Karpas-422 (cell line): ENCODE measurements around the gene NPM3. TPM values are rescaled to one million over a fixed set of nuclear protein-coding genes. Genes with fewer than 3 reads are reported as not detected.

Source experiments
- DNase-seq: peaks from one replicate; pipeline ENCODE4 v3.0.0-alpha.2; 2015
- H2AFZ ChIP-seq: fragments of 200-600 bp; sonication (generic); 2 replicates; pipeline ENCODE4 v1.6.1; 2014; ENCODE audit warnings: antibody characterized with exemption, low read length, mixed read lengths
- H3K27ac ChIP-seq: fragments of 200-600 bp; sonication (generic); 2 replicates; pipeline ENCODE4 v1.5.1; 2014; ENCODE audit warnings: mild to moderate bottlenecking, low read length, moderate library complexity
- H3K27me3 ChIP-seq: fragments of 200-600 bp; sonication (generic); 2 replicates; pipeline ENCODE4 v1.6.1; 2014; ENCODE audit warnings: low read length, mixed read lengths
- H3K36me3 ChIP-seq: fragments of 200-600 bp; sonication (generic); 2 replicates; pipeline ENCODE4 v1.6.1; 2014; ENCODE audit warnings: low read length, mixed read lengths; ENCODE audit not compliant: insufficient read depth
- H3K4me1 ChIP-seq: fragments of 200-600 bp; sonication (generic); 2 replicates; pipeline ENCODE4 v1.6.1; 2014; ENCODE audit warnings: mild to moderate bottlenecking, low read length, mixed read lengths
- H3K4me2 ChIP-seq: fragments of 200-600 bp; sonication (generic); 2 replicates; pipeline ENCODE4 v1.6.1; 2014; ENCODE audit warnings: low read length, low read depth, mild to moderate bottlenecking; ENCODE audit not compliant: poor library complexity, severe bottlenecking
- H3K4me3 ChIP-seq: fragments of 200-600 bp; sonication (generic); 2 replicates; pipeline ENCODE4 v1.5.1; 2014; ENCODE audit warnings: mild to moderate bottlenecking, antibody characterized with exemption, low read length, mixed read lengths
- H3K79me2 ChIP-seq: fragments of 200-600 bp; sonication (generic); 2 replicates; pipeline ENCODE4 v1.6.1; 2014; ENCODE audit warnings: mild to moderate bottlenecking, low read length, mixed read lengths
- H3K9ac ChIP-seq: fragments of 200-600 bp; sonication (generic); 2 replicates; pipeline ENCODE4 v1.6.0; 2014; ENCODE audit warnings: low read length
- H3K9me2 ChIP-seq: fragments of 200-600 bp; sonication (generic), shearing (Covaris generic); replicated peaks from 2 replicates; pipeline ENCODE4 v1.6.0; 2014; ENCODE audit warnings: mild to moderate bottlenecking, low read length, moderate library complexity; ENCODE audit not compliant: insufficient read depth
- H3K9me3 ChIP-seq: fragments of 300-700, 200-600 bp; sonication (generic); 2 replicates; pipeline ENCODE4 v1.6.1; 2014; ENCODE audit warnings: low read length, mixed read lengths
- H4K20me1 ChIP-seq: fragments of 200-600 bp; sonication (generic); 2 replicates; pipeline ENCODE4 v1.6.1; 2014; ENCODE audit warnings: mild to moderate bottlenecking, antibody characterized with exemption, low read length, low read depth; ENCODE audit not compliant: insufficient read depth
- total RNA-seq: library from RNA; depleted of rRNA; stranded (reverse); fragments of >200 nt; shearing (Covaris generic); gene quantifications from 2 replicates; pipeline ENCODE4 v1.2.3, GENCODE V29; 2014; ENCODE audit warnings: low replicate concordance

NPM3 gene
- total RNA-seq, 1 experiment from 2014 or later: 46.1 TPM

DNA sequence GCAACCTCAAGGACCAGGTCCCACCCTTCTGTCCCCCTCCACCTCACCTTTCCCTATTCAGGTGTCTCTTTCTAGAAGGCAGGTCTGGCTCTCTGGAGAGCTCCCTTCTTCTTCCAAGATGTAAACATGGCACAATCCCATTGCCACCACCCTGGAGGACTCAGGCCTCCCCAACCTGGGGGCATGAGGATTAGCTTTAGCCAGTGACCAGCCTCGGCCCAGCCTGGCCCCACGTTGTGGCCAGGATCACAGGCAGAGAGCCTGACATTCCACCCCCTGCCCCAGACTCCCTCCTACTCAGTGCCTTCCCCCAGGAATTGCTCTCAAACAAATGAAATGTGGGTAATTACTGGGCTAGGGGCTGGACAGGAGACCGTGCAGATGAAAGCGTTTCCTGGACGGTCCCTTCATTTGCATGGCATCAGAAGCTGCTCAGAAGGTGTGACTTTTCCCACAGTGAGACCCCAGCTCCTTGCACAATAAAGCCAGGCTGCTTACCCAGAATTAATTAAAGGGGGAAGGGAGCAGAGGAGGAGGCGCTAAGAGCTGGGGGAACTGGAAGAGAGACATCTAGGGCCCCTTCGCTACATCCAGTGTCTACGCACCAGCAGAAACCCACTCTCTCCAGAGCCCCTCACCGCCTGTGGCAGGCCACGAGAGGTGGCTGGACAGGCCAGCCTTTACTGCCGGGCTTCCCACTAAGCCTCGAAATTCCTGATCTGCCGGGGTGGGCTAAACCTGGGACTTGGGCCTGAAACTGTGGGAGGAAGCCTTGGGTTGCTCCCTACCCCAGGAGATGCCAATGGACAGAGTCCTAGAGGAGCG lies 15.1 kb downstream of the NPM3 start:
- H3K9me2 ChIP-seq: no peaks in the 10 kb centered on the region
- no peaks in the 10 kb centered on the region for H3K27me3 ChIP-seq
- H3K4me1 ChIP-seq: no peaks in the 10 kb centered on the region
- no peak overlapping the region for H3K27ac ChIP-seq
- no peaks in the 10 kb centered on the region for H3K79me2 ChIP-seq
- H3K4me3 ChIP-seq: no peak overlapping the region
- DNase-seq: no peak
- H3K36me3 ChIP-seq: no peaks in the 10 kb centered on the region
- H3K4me2 ChIP-seq: no peak overlapping the region
- no peaks in the 10 kb centered on the region for H3K9me3 ChIP-seq
- H3K9ac ChIP-seq: no peak overlapping the region
- no peak overlapping the region for H2AFZ ChIP-seq
- H4K20me1 ChIP-seq: no peaks in the 10 kb centered on the region

DNA sequence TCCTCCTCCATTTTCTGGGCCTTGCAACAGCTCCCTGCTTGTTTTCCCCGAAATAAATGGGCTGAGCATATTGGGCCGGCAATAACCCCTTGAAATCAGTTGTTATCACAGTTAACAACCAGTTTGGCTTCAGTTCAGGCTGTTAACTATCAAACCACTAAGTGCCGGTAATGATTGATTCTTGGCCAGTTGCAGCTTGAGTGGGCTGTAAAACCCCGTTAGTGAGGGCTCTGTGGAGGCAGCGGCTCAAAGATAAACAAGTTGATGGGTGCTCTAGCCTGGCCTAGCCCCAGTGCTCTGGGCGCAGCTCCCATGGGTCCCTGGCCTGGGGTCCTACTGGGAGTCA lies 15.7 kb downstream of the NPM3 start:
- Histone ChIP-seq H3K27ac (no peak overlapping the region), H3K9me3 (no peaks in the 10 kb centered on the region), H3K9me2 (no peaks in the 10 kb centered on the region), H3K27me3 (no peaks in the 10 kb centered on the region), H3K36me3 (no peaks in the 10 kb centered on the region), H3K4me3 (no peak overlapping the region), H4K20me1 (no peaks in the 10 kb centered on the region), H3K4me1 (no peaks in the 10 kb centered on the region), H2AFZ (no peak overlapping the region), H3K79me2 (no peaks in the 10 kb centered on the region), H3K4me2 (no peak overlapping the region), H3K9ac (no peak overlapping the region)
- DNase-seq: no peak

DNA sequence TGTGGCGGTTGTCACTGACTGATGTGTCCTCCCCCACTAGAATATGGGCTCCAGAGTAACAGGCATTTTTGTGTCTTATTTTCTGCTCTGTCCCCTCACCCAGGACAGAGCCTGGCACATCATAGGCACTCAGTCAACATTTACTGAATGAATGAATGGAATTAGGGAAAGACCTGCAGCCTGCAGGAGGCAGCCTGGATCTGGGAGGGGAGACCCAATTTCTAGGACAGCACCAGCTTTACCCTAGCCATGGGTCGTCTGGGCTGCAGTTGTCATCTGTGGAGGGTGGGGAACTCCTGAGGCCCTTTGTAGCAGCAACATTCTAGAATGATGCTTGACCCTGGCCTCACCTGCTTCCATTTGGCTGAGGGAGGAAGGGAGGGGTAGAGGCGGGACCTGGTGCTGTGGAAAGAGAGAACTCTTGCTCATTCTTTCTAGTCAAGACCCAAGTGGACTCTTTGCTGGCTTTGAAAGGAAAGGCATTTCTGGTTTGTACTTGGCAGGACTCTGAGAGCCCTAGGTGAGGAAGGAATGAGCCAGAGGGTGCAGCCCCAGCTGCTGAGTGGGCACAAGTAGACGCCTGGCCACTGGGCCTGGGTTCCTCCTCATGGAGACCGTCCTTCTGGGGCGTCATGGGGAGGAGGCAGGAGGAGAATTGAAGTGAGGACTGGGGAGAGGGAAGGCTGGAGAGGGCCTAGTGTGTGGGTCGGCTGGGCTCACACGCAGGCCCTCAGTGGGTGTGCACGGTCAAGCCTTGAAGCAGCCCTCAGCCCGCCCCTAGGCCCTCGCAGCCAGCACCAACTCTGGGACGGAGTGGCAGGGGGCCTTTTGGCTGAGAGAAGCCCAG lies 16.3 kb downstream of the NPM3 start:
- Histone ChIP-seq H3K4me1 (no peaks in the 10 kb centered on the region), H3K27me3 (no peaks in the 10 kb centered on the region), H3K9me3 (no peaks in the 10 kb centered on the region), H3K9ac (no peak overlapping the region), H2AFZ (no peak overlapping the region), H3K9me2 (no peaks in the 10 kb centered on the region), H3K27ac (no peak overlapping the region), H3K4me2 (no peak overlapping the region), H3K79me2 (no peaks in the 10 kb centered on the region), H4K20me1 (no peaks in the 10 kb centered on the region), H3K36me3 (no peaks in the 10 kb centered on the region), H3K4me3 (no peak overlapping the region)
- no peak for DNase-seq

DNA sequence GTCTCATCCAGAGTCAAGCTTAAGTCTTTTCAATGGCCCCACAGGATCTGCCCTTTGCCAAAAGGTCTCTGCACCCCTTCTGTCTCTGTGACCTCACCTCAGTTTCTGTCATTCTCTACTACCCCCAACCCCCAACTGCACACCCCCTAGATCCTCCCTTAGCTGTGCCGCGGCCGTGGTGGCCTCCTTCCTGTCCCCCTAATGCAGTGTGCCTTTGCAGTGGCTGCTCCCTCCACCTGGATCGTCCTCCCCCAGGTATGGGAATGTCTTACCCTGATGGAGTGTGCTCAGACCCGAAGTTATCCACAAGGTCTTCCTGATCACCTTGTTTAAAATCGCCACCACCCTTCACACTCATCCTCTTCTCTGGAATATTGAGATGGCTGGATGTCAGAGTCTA lies 16.9 kb downstream of the NPM3 start:
- Histone ChIP-seq H4K20me1 (no peaks in the 10 kb centered on the region), H3K36me3 (no peaks in the 10 kb centered on the region), H3K79me2 (no peaks in the 10 kb centered on the region), H3K4me3 (no peak overlapping the region), H2AFZ (no peak overlapping the region), H3K9me3 (no peaks in the 10 kb centered on the region), H3K9ac (no peak overlapping the region), H3K27me3 (no peaks in the 10 kb centered on the region), H3K9me2 (no peaks in the 10 kb centered on the region), H3K4me2 (no peak overlapping the region), H3K27ac (no peak overlapping the region), H3K4me1 (no peaks in the 10 kb centered on the region)
- no peak for DNase-seq

DNA sequence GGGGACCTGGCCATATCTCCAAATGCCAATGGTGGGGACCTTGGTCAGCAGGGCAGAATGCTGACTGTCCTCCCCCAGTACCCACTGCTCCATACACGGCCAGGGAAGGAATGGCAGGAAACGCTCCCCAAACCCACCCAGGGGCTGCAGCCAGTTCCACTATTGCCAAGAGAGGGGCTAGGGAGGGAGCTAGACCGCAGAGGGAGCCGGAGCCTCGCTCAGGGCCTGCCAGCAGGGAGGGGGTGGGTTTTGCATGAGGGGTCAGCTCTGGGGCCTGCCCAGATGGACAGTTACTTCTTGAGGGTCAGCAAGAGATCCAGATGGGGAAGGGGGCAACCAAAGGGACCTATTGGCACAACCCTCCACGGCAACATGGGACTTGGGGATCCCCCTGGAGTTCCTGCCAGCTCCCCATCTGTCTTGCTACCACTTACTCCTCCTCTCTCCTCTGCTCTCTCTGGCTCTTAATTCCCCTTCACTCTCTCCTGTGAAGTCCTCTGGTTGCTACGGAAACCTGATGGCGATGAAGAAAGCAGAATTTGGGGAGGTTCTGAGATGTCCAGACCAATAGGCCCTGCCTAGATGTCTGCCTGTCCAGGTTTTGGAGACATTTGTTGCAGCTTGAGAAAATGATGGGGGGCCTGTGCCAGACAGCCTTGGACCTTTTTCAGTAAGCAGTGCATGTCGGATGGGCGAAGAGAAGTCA lies 20.0 kb downstream of the NPM3 start:
- Histone ChIP-seq H3K4me2 (no peak overlapping the region), H3K27ac (no peak overlapping the region), H3K36me3 (no peaks in the 10 kb centered on the region), H3K9me3 (no peaks in the 10 kb centered on the region), H3K4me3 (no peak overlapping the region), H3K4me1 (no peaks in the 10 kb centered on the region), H4K20me1 (no peaks in the 10 kb centered on the region), H3K9ac (no peak overlapping the region), H3K27me3 (no peaks in the 10 kb centered on the region), H3K9me2 (no peaks in the 10 kb centered on the region), H3K79me2 (no peaks in the 10 kb centered on the region), H2AFZ (no peak overlapping the region)
- DNase-seq: no peak

DNA sequence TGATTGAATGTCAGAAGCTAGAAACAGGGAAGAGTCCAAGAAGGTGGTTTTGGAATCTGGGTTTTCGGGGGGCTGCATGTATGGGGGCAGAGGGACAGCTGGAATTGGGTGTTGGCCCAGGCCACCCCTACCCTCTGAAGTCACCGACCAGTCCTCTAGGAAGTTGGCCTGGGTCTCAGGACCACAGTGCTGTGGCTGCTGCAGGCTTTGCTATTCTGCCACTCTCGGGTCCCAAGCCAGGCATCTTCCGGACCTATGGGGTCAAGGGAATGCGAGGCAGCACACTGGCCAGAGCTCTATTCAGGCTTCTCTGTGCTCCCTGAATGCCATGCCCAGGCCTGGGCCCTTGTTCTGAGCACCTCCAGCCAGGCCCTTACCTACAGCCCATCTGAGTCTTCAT lies 20.5 kb downstream of the NPM3 start:
- H3K4me2 ChIP-seq: no peak overlapping the region
- no peak overlapping the region for H3K27ac ChIP-seq
- H3K79me2 ChIP-seq: no peaks in the 10 kb centered on the region
- no peaks in the 10 kb centered on the region for H3K9me3 ChIP-seq
- no peak for DNase-seq
- H3K36me3 ChIP-seq: no peaks in the 10 kb centered on the region
- no peaks in the 10 kb centered on the region for H4K20me1 ChIP-seq
- H3K27me3 ChIP-seq: no peaks in the 10 kb centered on the region
- no peaks in the 10 kb centered on the region for H3K9me2 ChIP-seq
- no peak overlapping the region for H3K4me3 ChIP-seq
- H3K9ac ChIP-seq: no peak overlapping the region
- H3K4me1 ChIP-seq: no peaks in the 10 kb centered on the region
- no peak overlapping the region for H2AFZ ChIP-seq

DNA sequence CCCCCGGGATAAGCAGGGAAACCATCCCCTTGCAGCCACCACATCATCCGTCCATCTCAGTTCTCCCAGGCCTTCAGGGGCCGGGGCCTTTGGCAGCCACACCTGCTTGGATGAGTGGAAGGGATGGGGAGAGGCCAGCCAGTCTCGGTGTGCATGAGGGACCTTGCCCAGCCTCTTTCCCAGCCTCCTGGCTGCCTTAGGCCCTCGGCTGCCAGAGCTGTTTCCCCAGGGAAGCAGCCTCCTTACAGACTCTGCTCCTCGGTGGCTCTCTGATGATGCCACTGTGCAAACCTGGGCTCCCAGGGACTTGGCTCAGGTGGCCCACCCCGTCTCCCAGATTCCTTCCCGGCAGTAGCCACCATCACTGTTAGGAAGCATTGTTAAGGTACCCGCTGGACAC lies 22.0 kb downstream of the NPM3 start:
- no peak overlapping the region for H2AFZ ChIP-seq
- H3K9me2 ChIP-seq: no peaks in the 10 kb centered on the region
- no peak overlapping the region for H3K9ac ChIP-seq
- no peak overlapping the region for H3K4me2 ChIP-seq
- no peaks in the 10 kb centered on the region for H3K36me3 ChIP-seq
- no peak for DNase-seq
- no peaks in the 10 kb centered on the region for H3K79me2 ChIP-seq
- H4K20me1 ChIP-seq: no peaks in the 10 kb centered on the region
- H3K4me3 ChIP-seq: no peak overlapping the region
- H3K9me3 ChIP-seq: no peaks in the 10 kb centered on the region
- no peak overlapping the region for H3K27ac ChIP-seq
- no peaks in the 10 kb centered on the region for H3K27me3 ChIP-seq
- no peaks in the 10 kb centered on the region for H3K4me1 ChIP-seq

DNA sequence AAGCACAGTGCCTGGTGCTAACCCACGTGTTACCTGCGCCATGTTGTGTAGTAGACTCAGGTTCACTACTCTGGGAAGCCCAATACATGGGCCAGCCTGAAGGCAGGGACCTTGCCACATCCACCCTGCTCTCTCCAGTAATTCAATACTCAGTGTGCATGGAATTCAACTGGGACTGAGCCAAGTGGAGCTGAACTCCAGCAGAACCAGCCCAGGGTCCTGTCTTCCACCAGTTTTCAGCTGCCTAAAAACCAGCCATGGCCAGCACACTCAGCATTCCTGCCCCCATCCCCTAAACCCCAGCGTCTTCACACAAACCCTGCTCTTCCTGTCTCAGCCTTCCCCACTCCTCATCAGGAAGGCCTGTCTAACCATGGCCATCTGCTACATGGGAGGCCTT lies 22.7 kb downstream of the NPM3 start:
- no peaks in the 10 kb centered on the region for H3K9me3 ChIP-seq
- H3K79me2 ChIP-seq: no peaks in the 10 kb centered on the region
- H3K9me2 ChIP-seq: no peaks in the 10 kb centered on the region
- H4K20me1 ChIP-seq: no peaks in the 10 kb centered on the region
- no peak overlapping the region for H3K4me3 ChIP-seq
- no peak overlapping the region for H3K9ac ChIP-seq
- no peak overlapping the region for H3K4me2 ChIP-seq
- no peak overlapping the region for H3K27ac ChIP-seq
- no peaks in the 10 kb centered on the region for H3K27me3 ChIP-seq
- DNase-seq: no peak
- H2AFZ ChIP-seq: no peak overlapping the region
- no peaks in the 10 kb centered on the region for H3K4me1 ChIP-seq
- H3K36me3 ChIP-seq: no peaks in the 10 kb centered on the region
